ENCODE data around the gene C1orf21.

- TF ChIP-seq SMC3 (IDR thresholded peaks at IDR 0.05; ENCODE audit: low read depth, low read length): no peak
- TF ChIP-seq CTCF (conservative IDR thresholded peaks at IDR 0.05; ENCODE audit: low read depth, low read length): no peak
- no peak for TF ChIP-seq POLR2A (IDR thresholded peaks at IDR 0.05; ENCODE audit: low read depth, low read length)
- TF ChIP-seq FOS (IDR thresholded peaks at IDR 0.05; ENCODE audit: low read depth, low read length): no peak
- no peak for TF ChIP-seq RFX5 (IDR thresholded peaks at IDR 0.05; ENCODE audit: low read depth, low read length)
- no peak for TF ChIP-seq NFE2L2 (IDR thresholded peaks at IDR 0.05; ENCODE audit: low read depth, low read length)
- TF ChIP-seq CEBPB (IDR thresholded peaks at IDR 0.05; ENCODE audit: low read depth, low read length): no peak
Observed at GRCh38 chr1:184492536-184492935, 105.7 kb downstream of the C1orf21 start.
